Fibroblast of the aortic adventitia (primary cell): Measurements from ENCODE around the gene LSAMP. TPM values are rescaled to one million over a fixed set of nuclear protein-coding genes. Genes with fewer than 3 reads are reported as not detected.

Experiments used
- DNase-seq: peaks from one replicate; pipeline ENCODE4 v3.0.0-alpha.2; 2010; ENCODE audit warnings: low read depth
- H3K4me3 ChIP-seq: 2 replicates; pipeline ENCODE4 v1.5.1; 2011; ENCODE audit warnings: low read depth, mild to moderate bottlenecking, control low read depth, low read length, moderate library complexity
- total RNA-seq: library from RNA; depleted of rRNA; stranded (reverse); fragments of >200 nt; gene quantifications from 2 replicates; pipeline ENCODE4 v1.2.3, GENCODE V29; 2012; ENCODE audit warnings: low replicate concordance
- TF ChIP-seq, protein P1 (sequence below): IDR thresholded peaks from 2 replicates; pipeline ENCODE4 v1.5.1; 2011; ENCODE audit warnings: mild to moderate bottlenecking, low read length, control low read depth, inconsistent platforms; ENCODE audit not compliant: insufficient read depth

Gene LSAMP
- total RNA-seq, 1 donor, result 9.8 TPM

DNA sequence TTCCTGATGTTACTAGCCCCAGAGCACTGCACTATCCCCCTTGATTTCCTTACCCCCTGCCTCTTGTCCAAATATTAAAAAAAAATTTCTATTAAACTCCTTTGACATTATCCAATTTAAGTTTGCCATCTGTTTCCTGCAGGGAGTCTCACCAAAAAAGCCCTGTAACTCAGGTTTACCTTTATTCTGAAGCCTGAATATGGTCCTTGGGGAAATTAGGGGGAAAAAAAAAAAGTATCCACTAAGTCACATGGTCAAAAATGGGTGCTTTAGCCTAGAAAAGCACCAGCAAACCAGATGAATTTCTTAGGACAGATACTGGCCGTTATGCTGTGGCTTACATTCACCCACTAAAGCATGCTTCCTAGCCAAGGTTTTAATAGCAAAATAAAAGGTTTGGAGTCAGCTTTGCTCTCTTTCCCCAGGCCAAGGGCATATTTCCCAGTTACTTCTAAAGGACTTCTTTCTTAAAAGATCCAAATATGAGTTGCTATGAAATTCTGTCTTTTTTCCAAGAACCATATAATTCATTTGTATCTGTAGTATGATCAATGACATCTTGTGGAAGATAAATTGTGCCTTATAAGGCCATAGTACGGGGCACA lies 394.9 kb downstream of the LSAMP start:
- TF ChIP-seq, protein P1, sequence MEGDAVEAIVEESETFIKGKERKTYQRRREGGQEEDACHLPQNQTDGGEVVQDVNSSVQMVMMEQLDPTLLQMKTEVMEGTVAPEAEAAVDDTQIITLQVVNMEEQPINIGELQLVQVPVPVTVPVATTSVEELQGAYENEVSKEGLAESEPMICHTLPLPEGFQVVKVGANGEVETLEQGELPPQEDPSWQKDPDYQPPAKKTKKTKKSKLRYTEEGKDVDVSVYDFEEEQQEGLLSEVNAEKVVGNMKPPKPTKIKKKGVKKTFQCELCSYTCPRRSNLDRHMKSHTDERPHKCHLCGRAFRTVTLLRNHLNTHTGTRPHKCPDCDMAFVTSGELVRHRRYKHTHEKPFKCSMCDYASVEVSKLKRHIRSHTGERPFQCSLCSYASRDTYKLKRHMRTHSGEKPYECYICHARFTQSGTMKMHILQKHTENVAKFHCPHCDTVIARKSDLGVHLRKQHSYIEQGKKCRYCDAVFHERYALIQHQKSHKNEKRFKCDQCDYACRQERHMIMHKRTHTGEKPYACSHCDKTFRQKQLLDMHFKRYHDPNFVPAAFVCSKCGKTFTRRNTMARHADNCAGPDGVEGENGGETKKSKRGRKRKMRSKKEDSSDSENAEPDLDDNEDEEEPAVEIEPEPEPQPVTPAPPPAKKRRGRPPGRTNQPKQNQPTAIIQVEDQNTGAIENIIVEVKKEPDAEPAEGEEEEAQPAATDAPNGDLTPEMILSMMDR, result no peak
- no peak overlapping the region for H3K4me3 ChIP-seq
- no peak for DNase-seq

DNA sequence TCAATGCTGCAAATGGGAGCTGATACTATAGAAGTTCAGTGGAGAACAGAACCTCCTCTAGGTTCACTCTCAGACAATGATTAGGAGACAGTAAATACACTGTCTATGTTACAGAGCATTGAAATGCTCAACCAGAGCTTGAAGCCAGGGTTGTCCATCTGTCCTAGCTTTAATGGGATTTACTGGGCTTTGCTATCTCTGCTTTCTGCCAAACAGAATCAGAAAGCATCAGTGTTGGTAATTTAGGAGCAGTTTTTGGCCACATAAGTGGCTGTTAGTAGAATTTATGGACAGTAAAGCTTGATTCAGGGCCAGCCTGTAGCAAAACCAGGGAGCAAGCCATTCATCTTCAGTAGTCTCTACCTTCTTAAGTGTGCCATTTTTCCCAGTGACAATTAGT lies 396.3 kb downstream of the LSAMP start:
- DNase-seq, result no peak
- TF ChIP-seq, protein P1, result no peak
- no peak overlapping the region for H3K4me3 ChIP-seq

DNA sequence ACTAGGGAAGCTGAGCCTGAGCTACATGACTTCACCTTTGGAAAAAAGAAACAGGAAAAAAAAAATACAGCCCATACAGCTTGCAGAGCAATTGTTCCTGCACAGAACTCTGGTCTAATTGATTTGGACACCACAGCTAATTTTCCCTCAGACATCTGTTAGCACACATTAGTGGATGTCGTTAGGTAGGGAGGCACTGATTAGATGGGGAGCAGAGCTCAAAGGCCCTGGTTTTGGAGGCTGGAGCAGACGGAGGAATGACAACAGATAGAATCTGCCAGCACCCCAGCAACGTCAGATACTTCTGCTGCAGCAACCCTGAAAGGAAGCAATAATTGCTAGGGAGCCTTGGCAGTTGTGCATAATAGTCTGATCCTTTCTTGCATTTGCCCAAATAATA lies 398.9 kb downstream of the LSAMP start:
- no peak overlapping the region for H3K4me3 ChIP-seq
- TF ChIP-seq, protein P1, result no peak
- DNase-seq, result no peak

DNA sequence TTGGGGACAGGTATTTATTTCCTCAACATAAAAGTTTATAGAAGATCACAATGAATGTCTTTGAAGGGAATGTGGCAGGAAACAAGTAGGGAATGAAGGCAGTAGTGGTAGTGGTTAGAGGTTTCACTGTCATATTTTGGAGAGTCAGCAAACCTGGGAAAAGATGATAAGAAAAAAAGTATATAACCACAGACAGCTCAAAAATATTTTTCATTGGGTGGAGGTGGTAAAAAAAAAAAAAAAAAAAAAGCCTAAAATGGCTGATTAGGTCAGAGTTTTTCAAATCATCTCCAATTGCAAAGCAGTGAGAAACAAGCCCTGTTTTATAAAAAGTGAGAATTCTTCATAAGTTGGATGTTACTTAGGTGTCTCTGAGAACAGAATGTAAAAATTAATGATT lies 400.0 kb downstream of the LSAMP start:
- TF ChIP-seq, protein P1, result no peak

DNA sequence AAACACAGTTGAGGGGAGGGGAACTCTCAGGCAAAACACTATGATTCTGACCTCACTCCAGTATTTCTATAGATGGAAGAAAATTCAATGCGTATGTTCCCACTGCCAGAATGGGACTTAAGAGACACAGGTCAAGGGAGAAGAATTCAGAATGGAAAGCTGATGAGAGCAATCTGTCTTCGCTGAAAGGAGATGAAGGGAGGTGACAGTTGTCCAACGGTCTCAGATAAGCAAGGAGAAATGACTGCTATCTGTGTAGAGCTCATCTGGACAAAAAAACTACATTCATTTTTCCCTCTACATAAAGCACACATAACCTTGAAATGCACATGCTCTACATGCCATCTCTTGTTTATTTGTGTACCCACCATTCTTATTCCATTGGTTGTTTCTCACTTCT lies 405.1 kb downstream of the LSAMP start:
- no peak for DNase-seq
- no peak overlapping the region for H3K4me3 ChIP-seq
- TF ChIP-seq, protein P1, result no peak

More for the DNA sequence above, 400.0 kb downstream of the LSAMP start:
- no peak overlapping the region for H3K4me3 ChIP-seq
- DNase-seq, result no peak

DNA sequence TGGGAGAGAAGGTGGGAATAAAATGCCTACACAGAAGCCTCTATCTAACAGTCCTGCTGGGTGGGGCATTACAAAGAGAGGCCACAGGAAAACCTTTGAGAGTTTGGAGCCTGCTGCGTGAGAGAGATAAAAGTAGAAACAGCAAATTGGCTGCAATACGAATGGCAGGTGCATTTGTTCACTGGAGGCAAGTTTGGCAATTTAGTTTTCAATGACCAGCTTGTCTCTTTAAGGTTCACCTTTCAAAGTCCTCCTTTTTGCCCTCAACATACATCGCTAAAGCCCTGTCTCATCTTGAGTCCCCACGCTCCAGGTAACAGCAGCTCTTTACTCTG lies 405.7 kb downstream of the LSAMP start:
- H3K4me3 ChIP-seq, result no peak overlapping the region
- TF ChIP-seq, protein P1, result no peak
- DNase-seq, result no peak
